Skin epidermis (tissue), 12 donors: Measurements from ENCODE around the gene HOXC4.
"Not testable (repeated sequence)": the region's sequence is repeated elsewhere in the genome, so short reads cannot be mapped to it uniquely, and the experiment has no call there.

Source experiments
- H3K27ac ChIP-seq, 21 experiments: fragments of 200-600 bp; sonication (generic) in 11 of 21; one replicate each; pipeline ENCODE4 v1.5.0; 2020; ENCODE audit warnings: mild to moderate bottlenecking in 3 of 21, inconsistent platforms in 2 of 21, moderate library complexity in 2 of 21
- H3K4me3 ChIP-seq, 7 experiments: fragments of 200-600 bp; sonication (generic) in 2 of 7; one replicate each; pipeline ENCODE4 v1.5.0; 2020; ENCODE audit warnings: inconsistent platforms in 2 of 7, mild to moderate bottlenecking in 2 of 7, moderate library complexity in 1 of 7

Gene HOXC4

DNA sequence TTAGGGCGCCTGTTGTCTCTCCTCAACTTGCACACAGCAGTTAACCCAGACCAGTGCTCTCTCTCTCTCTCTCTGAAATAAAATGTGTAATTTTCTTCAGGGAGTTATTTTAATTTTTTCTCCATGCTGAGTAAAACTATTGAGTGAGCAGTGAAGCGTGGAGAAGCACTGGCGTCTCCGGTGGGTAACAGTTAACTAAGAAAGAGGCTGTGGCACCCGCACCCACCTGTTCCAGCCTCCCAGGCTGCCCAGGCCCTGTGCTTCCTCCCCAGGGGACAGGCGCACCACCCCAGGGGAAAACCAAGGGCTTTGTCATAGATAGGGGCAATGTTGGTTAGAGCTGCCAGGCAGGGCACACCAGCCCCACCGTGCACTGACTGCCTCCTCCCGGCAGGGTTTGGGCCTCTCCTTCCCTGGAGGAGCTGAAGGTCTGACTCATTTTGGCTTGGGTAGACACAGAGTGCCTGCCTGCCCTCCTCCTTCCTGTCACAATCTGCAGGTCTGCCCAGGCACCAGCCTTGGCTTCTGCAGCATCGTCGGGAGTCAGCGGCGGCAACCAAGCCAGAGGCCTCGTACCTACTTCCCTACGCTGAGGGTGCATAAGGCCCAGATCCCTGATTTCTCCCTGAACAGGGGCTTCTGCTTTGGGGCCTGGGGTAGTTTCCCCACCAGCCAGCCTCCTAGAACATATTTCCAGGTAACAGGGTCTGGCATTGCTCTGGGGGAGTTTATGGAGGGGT is 16.8 kb upstream of the HOXC4 start:
- H3K27ac ChIP-seq = peak overlapping the region in 2 of 21 experiments; percentile 14 to 81
- no peak overlapping the region for H3K4me3 ChIP-seq

DNA sequence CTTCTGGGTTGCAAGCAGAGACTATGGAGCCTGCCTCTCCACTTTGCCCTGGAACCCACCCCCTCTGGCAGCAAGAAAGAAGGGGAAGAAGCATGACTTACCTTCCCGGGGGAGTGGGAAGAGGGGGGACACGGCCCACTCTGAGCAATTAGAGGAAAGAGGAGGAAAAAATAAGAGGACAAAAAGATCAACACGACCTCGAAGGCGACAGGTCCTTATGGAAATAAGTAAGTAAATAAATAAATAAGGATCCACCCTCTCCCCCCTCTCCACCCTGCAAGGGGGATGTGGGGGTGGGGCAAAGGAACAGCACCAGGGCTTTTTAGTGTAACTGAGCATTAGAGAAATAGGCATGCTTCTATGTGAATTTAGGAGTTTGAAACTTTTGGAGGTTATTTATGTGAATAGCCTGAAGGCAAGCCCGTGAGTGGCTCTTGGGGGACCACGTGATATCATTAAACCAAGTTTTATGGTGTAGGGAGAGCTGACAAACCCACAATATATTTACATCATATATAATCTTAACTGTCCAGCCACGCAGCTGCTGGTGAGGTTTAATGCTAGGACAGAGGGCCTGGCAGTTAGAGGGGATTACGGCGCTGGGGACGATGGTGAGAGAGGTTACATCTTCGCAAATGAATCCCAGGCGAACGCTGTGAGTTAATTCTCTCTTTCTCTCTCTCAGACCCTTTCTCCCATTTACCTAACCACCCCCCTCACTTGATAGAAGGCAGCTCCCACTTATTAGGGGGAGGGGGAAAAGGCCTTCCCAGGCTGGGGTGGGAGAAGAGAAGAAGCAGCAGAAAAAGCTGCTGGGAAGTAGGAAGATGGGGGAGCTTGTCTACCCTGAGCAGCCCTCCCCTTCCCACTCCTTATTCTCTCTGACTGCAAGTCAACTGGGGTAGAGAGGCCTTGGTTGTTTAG is 16.0 kb upstream of the HOXC4 start:
- H3K27ac ChIP-seq = peak overlapping the region in 4 of 21 experiments; percentile 28 to 81 (median 57)

GRCh38 chr12:54038284-54038870 is 15.3 kb upstream of the HOXC4 start:
- no peak overlapping the region for H3K4me3 ChIP-seq
- H3K27ac ChIP-seq = peak overlapping the region in 4 of 21 experiments; percentile 28 to 81 (median 57)

More for the DNA sequence above, 16.0 kb upstream of the HOXC4 start:
- H3K4me3 ChIP-seq = no peak overlapping the region

DNA sequence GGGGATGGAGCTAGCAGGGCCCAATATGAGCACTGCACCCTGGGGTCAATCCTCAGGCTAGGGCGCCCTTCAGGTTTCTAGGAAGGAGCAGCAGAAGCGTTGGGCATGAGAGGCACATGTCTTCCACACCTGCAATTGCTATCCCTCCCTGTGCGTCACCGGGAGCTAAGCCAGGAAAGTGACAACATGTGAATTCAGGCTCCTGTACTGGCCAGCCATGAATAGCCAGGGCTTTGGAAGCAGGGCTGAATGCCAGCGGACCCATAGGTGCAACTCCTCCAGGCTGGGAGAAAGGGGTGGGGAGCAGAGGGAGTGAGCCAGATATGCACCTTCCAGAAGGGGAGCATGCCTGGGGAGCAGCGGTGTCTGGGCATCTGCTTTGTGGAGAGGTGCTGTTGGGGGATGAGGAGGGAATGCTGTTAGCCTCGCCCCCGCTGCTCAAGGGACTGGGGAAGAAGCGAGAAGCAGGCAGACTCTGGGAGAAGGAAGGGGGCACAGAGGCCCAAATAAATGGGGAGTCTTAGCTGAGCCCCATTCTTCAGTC is 14.7 kb upstream of the HOXC4 start:
- Histone ChIP-seq H3K27ac (peak overlapping the region in 5 of 21 experiments; percentile 28 to 81 (median 55)), H3K4me3 (no peak overlapping the region)

DNA sequence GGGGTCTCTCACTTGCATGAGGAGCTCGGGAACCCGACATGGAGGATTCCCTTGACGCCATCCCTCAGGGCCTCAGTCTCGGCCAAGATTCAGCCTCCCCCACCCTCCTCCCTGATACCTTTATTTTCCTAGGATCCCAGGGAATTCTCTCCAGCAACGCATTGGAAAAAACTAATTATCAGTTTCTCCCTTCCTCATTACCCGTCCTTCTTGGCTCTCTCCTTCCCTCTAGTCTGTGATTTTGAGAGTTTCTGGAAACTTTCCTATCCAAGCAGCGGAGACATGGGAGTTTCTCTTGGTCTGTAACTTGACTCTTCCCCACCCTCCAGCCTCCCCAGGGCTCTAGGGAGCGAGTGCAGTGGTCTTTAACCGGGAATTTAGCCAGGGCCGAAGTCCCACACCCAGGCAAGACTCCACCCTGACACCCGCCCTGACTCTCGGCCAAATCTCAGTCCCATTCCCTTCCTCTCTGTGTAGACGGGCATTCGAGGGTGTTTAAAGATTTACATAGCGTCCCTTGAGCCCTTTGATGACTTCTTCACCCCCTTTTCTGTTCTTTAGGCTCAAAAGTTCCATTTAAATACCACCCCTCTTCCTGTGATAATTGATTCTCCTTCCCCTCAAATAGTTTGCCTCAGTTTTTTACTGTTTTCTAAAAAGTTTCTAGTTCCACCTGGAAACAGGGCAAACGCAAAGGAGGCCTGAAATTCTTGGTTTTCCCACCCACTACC is 14.1 kb upstream of the HOXC4 start:
- no peak overlapping the region for H3K4me3 ChIP-seq
- H3K27ac ChIP-seq = peak overlapping the region in 3 of 21 experiments; percentile 40 to 55 (median 50)

DNA sequence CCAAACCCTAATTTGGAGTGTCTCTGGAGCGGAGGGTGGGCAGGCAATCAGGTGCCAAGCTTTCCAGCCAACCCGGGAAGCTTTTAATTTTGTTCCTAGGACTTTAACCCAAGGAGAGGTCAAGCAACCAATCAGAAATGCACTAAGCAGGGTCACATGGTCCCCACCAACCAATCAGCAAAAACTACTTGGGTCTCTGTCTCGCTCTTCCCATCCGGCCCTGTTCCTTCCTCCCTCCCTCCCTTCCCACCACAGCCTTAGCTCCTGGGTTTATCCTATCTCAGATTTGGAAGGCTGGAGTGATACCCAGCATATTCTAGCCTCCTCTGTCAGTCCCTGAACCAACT is 13.5 kb upstream of the HOXC4 start:
- peak overlapping the region in 2 of 21 experiments; percentile 40 to 55 for H3K27ac ChIP-seq
- H3K4me3 ChIP-seq = no peak overlapping the region

- no peak overlapping the region for H3K27ac ChIP-seq
- no peak overlapping the region for H3K4me3 ChIP-seq
Observed at GRCh38 chr12:54040648-54041047, 13.0 kb upstream of the HOXC4 start.

GRCh38 chr12:54041097-54041690 is 12.4 kb upstream of the HOXC4 start:
- Histone ChIP-seq H3K27ac (no peak overlapping the region), H3K4me3 (no peak overlapping the region)

GRCh38 chr12:54042033-54042432 is 11.6 kb upstream of the HOXC4 start:
- not testable (repeated sequence) for H3K27ac ChIP-seq, H3K4me3 ChIP-seq

GRCh38 chr12:54042970-54043853 is 10.4 kb upstream of the HOXC4 start:
- Histone ChIP-seq H3K4me3 (no peak overlapping the region), H3K27ac (peak overlapping the region in 1 of 21 experiments; percentile 21)

- no peak overlapping the region for H3K27ac ChIP-seq
Observed at GRCh38 chr12:54044425-54045103, 9.1 kb upstream of the HOXC4 start.

GRCh38 chr12:54045401-54045800 is 8.2 kb upstream of the HOXC4 start:
- Histone ChIP-seq H3K27ac (no peak overlapping the region), H3K4me3 (no peak overlapping the region)

More at GRCh38 chr12:54044425-54045103, 9.1 kb upstream of the HOXC4 start:
- no peak overlapping the region for H3K4me3 ChIP-seq

- H3K27ac ChIP-seq = peak overlapping the region in 3 of 21 experiments; percentile 7 to 49 (median 10)
- no peak overlapping the region for H3K4me3 ChIP-seq
Observed at GRCh38 chr12:54045868-54046521, 7.6 kb upstream of the HOXC4 start.

GRCh38 chr12:54046809-54047159 is 6.9 kb upstream of the HOXC4 start:
- peak overlapping the region in 3 of 21 experiments; percentile 18 to 60 (median 49) for H3K27ac ChIP-seq
- peak overlapping the region in 1 of 7 experiments; percentile 16 for H3K4me3 ChIP-seq

DNA sequence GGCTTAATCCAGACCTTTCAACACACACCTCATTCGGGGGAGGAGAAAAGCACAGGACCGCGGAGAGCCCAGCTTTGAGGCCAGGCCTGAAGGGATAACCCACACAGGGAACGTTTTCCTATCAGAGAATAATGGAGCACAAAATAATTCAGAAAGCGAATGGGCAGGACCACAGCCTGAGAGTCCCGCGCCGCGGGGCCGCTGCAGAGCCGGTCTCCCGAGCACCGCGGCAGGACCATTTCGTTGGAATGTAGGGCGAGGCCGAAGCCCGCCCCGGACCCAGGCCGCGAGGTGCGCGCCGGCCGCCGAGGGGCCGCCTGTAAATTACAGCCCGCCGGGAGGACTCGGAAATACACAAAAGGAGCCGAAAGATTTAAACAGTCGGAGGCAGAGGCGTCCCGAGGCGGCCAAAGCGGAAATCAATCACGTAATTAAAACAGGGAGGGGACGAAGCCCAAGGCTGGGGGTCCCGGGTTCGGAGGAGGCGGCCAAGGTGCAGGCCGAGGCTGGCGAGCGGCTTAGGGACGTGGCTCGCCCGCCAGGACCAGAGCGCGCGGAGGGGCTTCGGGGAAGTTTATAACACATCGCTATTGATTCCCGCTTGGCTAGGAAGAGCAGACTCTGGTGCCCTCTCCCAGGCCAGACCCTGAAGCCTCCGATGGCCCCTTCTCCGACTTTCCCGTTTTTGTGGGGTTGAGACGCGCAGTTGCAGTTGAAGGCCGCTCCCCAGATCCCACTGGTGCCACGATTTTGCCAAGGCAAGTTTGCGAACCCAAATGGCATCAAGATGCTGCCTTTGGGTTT is 6.3 kb upstream of the HOXC4 start:
- Histone ChIP-seq H3K27ac (peak overlapping the region in 3 of 21 experiments; percentile 18 to 60 (median 49)), H3K4me3 (peak overlapping the region in 1 of 7 experiments; percentile 16)

- H3K4me3 ChIP-seq = no peak overlapping the region
- H3K27ac ChIP-seq = peak overlapping the region in 3 of 21 experiments; percentile 18 to 60 (median 36)
Observed at GRCh38 chr12:54047964-54048303, 5.7 kb upstream of the HOXC4 start.
